ENCODE data around the gene SDHA.

DNA sequence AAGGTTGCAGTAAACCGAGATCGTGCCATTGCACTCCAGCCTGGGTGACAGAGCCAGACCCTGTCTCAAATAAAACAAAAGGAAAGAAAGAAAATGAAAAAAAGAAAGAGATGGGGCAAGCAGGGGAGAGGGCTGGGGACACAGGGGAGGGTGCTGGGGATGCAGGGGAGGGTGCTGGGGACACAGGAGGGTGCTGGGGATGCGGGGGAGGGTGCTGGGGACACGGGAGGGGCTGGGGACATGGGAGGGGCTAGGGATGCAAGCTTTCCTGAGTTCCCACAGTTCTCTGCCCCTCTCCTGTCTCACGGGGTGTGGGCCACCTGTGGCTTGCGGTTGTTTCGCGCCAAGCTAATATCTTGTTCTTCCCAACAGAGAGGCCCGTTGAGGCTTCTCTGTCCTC lies 60.5 kb downstream of the SDHA start:
- TF ChIP-seq CTCF (IDR thresholded peaks at IDR 0.05; ENCODE audit: insufficient read depth, low read length, poor library complexity, severe bottlenecking) (no peak), EZH2phosphoT487 (conservative IDR thresholded peaks at IDR 0.05; ENCODE audit: low read length) (no peak)

Measured in SU-DHL-6 (cell line).